HepG2 (cell line): ENCODE measurements around the gene SGTB. TPM values are rescaled to one million over a fixed set of nuclear protein-coding genes. Genes with fewer than 3 reads are reported as not detected.

Source experiments
- EEA1 ChIP-seq: sonication (generic); formaldehyde crosslinking; IDR thresholded peaks from 2 replicates; pipeline ENCODE4 v1.5.1; 2020; ENCODE audit warnings: mild to moderate bottlenecking, missing genetic modification reagents, borderline replicate concordance
- GPN1 ChIP-seq: sonication (generic); formaldehyde crosslinking; IDR thresholded peaks from 2 replicates; pipeline ENCODE4 v1.5.1; 2020; ENCODE audit warnings: missing genetic modification reagents, borderline replicate concordance
- PHB2 ChIP-seq: fragments of 450-650 bp; IDR thresholded peaks from 2 replicates; pipeline ENCODE4 v1.6.1; 2018; ENCODE audit not compliant: partially characterized antibody
- SALL2 ChIP-seq: sonication (generic); formaldehyde crosslinking; IDR thresholded peaks from 2 replicates; pipeline ENCODE4 v1.8.1; 2023; ENCODE audit warnings: mild to moderate bottlenecking, missing genetic modification reagents, inconsistent platforms
- SMAD9 ChIP-seq: sonication (generic); formaldehyde crosslinking; IDR thresholded peaks from 2 replicates; pipeline ENCODE4 v1.5.1; 2020; ENCODE audit warnings: mild to moderate bottlenecking, missing genetic modification reagents
- SOX13 ChIP-seq, 3 experiments: fragments of 450-650 bp in 1 of 3; sonication (generic) in 1 of 3; formaldehyde crosslinking in 1 of 3; IDR thresholded peaks in 2 of 3; conservative IDR thresholded peaks in 1 of 3; 2 replicates each; pipeline versions ENCODE4 v1.5.0 to v1.6.1; 2016 to 2020; ENCODE audit warnings: antibody characterized with exemption in 1 of 3, mild to moderate bottlenecking in 1 of 3, missing compliant biosample characterization in 1 of 3, missing genetic modification reagents in 1 of 3, moderate library complexity in 1 of 3
- ZKSCAN8 ChIP-seq: IDR thresholded peaks from 2 replicates; pipeline ENCODE4 v1.6.1; 2016; ENCODE audit warnings: borderline replicate concordance, missing genetic modification reagents, missing compliant biosample characterization
- ZNF350 ChIP-seq: sonication (generic); formaldehyde crosslinking; IDR thresholded peaks from 2 replicates; pipeline ENCODE4 v1.4.0; 2020; ENCODE audit warnings: mild to moderate bottlenecking, low read depth, missing genetic modification reagents, borderline replicate concordance
- ZNF615 ChIP-seq: sonication (generic); formaldehyde crosslinking; IDR thresholded peaks from 2 replicates; pipeline ENCODE4 v1.5.0; 2020; ENCODE audit warnings: mild to moderate bottlenecking, missing genetic modification reagents, borderline replicate concordance
- ZNF772 ChIP-seq: sonication (generic); formaldehyde crosslinking; IDR thresholded peaks from 2 replicates; pipeline ENCODE4 v1.5.0; 2020; ENCODE audit warnings: mild to moderate bottlenecking, missing genetic modification reagents
- ZNF878 ChIP-seq: sonication (generic); formaldehyde crosslinking; IDR thresholded peaks from 2 replicates; pipeline ENCODE4 v1.8.1; 2023; ENCODE audit warnings: mild to moderate bottlenecking, missing genetic modification reagents, moderate library complexity
- polyA plus RNA-seq, 8 experiments: library from polyadenylated mRNA; depleted of rRNA in 3 of 8; stranded (reverse) in 7 of 8; unstranded in 1 of 8; fragments of >200 nt; fragmentation: Illumina TruSeq in 4 of 8; extraction: Trizol in 4 of 8; gene quantifications; 2 replicates each; pipeline versions ENCODE4 v1.2.1 to v1.2.3, GENCODE V29; 2011 to 2016; ENCODE audit warnings: low read depth in 4 of 8, missing spikeins in 1 of 8, mixed read lengths in 1 of 8; ENCODE audit not compliant: insufficient read depth in 1 of 8
- total RNA-seq, 5 experiments: library from RNA; depleted of rRNA; stranded (reverse); fragments of >200 nt; fragmentation: Illumina TruSeq; extraction: Trizol; gene quantifications; 2 replicates each; pipeline ENCODE4 v1.2.3, GENCODE V29; 2016; ENCODE audit warnings: low read depth in 1 of 5
- TF ChIP-seq, protein P1 (sequence below): sonication (generic); formaldehyde crosslinking; conservative IDR thresholded peaks from 2 replicates; pipeline ENCODE4 v1.4.0; 2020; ENCODE audit warnings: mild to moderate bottlenecking, missing genetic modification reagents, moderate library complexity
- TF ChIP-seq, protein P2 (sequence below): sonication (generic); formaldehyde crosslinking; IDR thresholded peaks from 2 replicates; pipeline ENCODE4 v1.5.0; 2020; ENCODE audit warnings: mild to moderate bottlenecking, missing genetic modification reagents, borderline replicate concordance
- TF ChIP-seq, protein P3 (sequence below): sonication (generic); formaldehyde crosslinking; IDR thresholded peaks from 2 replicates; pipeline ENCODE4 v1.4.0; 2020; ENCODE audit warnings: missing genetic modification reagents
- TF ChIP-seq, protein P4 (sequence below): IDR thresholded peaks from 2 replicates; pipeline ENCODE4 v1.6.1; 2016; ENCODE audit warnings: low read depth

SGTB gene
- total and polyA plus RNA-seq, 2 of the 13 experiments (the other 11 are each of a cell fraction or from before 2014, with no cell fraction given): 5.2 to 11.2 TPM

DNA sequence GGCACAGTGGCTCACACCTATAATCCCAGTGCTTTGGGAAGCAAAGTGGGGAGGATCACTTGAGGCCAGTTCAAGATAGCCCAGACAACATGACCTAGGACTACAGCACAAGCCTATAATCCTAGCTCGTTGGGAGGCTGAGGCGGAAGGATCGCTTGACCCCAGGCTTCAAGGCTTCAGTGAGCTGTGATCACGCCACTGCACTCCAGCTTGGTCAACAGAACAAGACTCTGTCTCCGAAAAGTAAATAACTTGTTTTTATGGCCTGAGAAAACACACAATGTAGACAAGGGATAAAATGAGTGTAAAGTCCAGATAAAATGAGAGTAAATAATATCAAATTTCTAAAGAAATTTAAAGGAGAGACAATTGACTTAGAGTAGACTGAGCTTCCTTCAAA, 70.8 kb downstream of the SGTB start (continued):
- TF ChIP-seq SALL2: no peak
- TF ChIP-seq ZKSCAN8 (CRISPR knock-in tag): peak; percentile 64; the same call in 1 of the 2 replicates
- no peak for TF ChIP-seq ZNF772 (CRISPR knock-in tag)
- peak; percentile 60; the same call in 1 of the 2 replicates for TF ChIP-seq ZNF878 (CRISPR knock-in tag)
- TF ChIP-seq ZNF350 (CRISPR knock-in tag): 0 out of 2 replicates have a peak, but pooled peaks have one; percentile 34
- no peak for TF ChIP-seq SMAD9 (CRISPR knock-in tag)
- TF ChIP-seq ZNF615 (CRISPR knock-in tag): no peak
- TF ChIP-seq, protein P1, sequence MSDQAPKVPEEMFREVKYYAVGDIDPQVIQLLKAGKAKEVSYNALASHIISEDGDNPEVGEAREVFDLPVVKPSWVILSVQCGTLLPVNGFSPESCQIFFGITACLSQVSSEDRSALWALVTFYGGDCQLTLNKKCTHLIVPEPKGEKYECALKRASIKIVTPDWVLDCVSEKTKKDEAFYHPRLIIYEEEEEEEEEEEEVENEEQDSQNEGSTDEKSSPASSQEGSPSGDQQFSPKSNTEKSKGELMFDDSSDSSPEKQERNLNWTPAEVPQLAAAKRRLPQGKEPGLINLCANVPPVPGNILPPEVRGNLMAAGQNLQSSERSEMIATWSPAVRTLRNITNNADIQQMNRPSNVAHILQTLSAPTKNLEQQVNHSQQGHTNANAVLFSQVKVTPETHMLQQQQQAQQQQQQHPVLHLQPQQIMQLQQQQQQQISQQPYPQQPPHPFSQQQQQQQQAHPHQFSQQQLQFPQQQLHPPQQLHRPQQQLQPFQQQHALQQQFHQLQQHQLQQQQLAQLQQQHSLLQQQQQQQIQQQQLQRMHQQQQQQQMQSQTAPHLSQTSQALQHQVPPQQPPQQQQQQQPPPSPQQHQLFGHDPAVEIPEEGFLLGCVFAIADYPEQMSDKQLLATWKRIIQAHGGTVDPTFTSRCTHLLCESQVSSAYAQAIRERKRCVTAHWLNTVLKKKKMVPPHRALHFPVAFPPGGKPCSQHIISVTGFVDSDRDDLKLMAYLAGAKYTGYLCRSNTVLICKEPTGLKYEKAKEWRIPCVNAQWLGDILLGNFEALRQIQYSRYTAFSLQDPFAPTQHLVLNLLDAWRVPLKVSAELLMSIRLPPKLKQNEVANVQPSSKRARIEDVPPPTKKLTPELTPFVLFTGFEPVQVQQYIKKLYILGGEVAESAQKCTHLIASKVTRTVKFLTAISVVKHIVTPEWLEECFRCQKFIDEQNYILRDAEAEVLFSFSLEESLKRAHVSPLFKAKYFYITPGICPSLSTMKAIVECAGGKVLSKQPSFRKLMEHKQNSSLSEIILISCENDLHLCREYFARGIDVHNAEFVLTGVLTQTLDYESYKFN (CRISPR knock-in tag): peak; percentile 87
- TF ChIP-seq GPN1: no peak
- TF ChIP-seq, protein P2, sequence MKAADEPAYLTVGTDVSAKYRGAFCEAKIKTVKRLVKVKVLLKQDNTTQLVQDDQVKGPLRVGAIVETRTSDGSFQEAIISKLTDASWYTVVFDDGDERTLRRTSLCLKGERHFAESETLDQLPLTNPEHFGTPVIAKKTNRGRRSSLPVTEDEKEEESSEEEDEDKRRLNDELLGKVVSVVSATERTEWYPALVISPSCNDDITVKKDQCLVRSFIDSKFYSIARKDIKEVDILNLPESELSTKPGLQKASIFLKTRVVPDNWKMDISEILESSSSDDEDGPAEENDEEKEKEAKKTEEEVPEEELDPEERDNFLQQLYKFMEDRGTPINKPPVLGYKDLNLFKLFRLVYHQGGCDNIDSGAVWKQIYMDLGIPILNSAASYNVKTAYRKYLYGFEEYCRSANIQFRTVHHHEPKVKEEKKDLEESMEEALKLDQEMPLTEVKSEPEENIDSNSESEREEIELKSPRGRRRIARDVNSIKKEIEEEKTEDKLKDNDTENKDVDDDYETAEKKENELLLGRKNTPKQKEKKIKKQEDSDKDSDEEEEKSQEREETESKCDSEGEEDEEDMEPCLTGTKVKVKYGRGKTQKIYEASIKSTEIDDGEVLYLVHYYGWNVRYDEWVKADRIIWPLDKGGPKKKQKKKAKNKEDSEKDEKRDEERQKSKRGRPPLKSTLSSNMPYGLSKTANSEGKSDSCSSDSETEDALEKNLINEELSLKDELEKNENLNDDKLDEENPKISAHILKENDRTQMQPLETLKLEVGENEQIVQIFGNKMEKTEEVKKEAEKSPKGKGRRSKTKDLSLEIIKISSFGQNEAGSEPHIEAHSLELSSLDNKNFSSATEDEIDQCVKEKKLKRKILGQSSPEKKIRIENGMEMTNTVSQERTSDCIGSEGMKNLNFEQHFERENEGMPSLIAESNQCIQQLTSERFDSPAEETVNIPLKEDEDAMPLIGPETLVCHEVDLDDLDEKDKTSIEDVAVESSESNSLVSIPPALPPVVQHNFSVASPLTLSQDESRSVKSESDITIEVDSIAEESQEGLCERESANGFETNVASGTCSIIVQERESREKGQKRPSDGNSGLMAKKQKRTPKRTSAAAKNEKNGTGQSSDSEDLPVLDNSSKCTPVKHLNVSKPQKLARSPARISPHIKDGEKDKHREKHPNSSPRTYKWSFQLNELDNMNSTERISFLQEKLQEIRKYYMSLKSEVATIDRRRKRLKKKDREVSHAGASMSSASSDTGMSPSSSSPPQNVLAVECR: no peak; the same call in 1 of the 2 replicates
- TF ChIP-seq PHB2: no peak
- TF ChIP-seq, protein P3, sequence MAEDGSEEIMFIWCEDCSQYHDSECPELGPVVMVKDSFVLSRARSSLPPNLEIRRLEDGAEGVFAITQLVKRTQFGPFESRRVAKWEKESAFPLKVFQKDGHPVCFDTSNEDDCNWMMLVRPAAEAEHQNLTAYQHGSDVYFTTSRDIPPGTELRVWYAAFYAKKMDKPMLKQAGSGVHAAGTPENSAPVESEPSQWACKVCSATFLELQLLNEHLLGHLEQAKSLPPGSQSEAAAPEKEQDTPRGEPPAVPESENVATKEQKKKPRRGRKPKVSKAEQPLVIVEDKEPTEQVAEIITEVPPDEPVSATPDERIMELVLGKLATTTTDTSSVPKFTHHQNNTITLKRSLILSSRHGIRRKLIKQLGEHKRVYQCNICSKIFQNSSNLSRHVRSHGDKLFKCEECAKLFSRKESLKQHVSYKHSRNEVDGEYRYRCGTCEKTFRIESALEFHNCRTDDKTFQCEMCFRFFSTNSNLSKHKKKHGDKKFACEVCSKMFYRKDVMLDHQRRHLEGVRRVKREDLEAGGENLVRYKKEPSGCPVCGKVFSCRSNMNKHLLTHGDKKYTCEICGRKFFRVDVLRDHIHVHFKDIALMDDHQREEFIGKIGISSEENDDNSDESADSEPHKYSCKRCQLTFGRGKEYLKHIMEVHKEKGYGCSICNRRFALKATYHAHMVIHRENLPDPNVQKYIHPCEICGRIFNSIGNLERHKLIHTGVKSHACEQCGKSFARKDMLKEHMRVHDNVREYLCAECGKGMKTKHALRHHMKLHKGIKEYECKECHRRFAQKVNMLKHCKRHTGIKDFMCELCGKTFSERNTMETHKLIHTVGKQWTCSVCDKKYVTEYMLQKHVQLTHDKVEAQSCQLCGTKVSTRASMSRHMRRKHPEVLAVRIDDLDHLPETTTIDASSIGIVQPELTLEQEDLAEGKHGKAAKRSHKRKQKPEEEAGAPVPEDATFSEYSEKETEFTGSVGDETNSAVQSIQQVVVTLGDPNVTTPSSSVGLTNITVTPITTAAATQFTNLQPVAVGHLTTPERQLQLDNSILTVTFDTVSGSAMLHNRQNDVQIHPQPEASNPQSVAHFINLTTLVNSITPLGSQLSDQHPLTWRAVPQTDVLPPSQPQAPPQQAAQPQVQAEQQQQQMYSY (CRISPR knock-in tag): no peak
- no peak for TF ChIP-seq SOX13 (IDR thresholded peaks at IDR 0.05)
- peak in 1 of 2 experiments; percentile 84; a peak in 2 of 4 replicates for TF ChIP-seq SOX13 (CRISPR knock-in tag; conservative IDR thresholded peaks at IDR 0.05 in 1 of 2, IDR thresholded peaks at IDR 0.05 in 1 of 2)
- TF ChIP-seq, protein P4, sequence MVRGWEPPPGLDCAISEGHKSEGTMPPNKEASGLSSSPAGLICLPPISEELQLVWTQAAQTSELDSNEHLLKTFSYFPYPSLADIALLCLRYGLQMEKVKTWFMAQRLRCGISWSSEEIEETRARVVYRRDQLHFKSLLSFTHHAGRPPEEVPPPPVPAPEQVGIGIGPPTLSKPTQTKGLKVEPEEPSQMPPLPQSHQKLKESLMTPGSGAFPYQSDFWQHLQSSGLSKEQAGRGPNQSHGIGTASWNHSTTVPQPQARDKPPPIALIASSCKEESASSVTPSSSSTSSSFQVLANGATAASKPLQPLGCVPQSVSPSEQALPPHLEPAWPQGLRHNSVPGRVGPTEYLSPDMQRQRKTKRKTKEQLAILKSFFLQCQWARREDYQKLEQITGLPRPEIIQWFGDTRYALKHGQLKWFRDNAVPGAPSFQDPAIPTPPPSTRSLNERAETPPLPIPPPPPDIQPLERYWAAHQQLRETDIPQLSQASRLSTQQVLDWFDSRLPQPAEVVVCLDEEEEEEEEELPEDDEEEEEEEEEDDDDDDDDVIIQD (CRISPR knock-in tag): peak; percentile 88
- TF ChIP-seq EEA1 (CRISPR knock-in tag): no peak
